SK-N-SH (cell line): Measurements from ENCODE around the gene PPIF. TPM values are rescaled to one million over a fixed set of nuclear protein-coding genes. Genes with fewer than 3 reads are reported as not detected.

Experiments
- CTCF ChIA-PET: fragments of 300-600, 350-600 bp; formaldehyde crosslinking; extraction: SDS; loops from one replicate; lab custom pipeline; 2021; lab: Yijun Ruan, JAX
- POLR2A ChIA-PET: fragments of 350-600 bp; sonication (Branson Sonifier 250); formaldehyde crosslinking; extraction: SDS; loops from one replicate; lab custom pipeline; 2020; ENCODE audit warnings: antibody characterized with exemption, inconsistent platforms; lab: Yijun Ruan, JAX
- DNase-seq: peaks from one replicate; pipeline ENCODE4 v3.0.0; 2012
- H2AFZ ChIP-seq: fragments of 200-600 bp; sonication (generic); 2 replicates; pipeline ENCODE4 v1.8.1; 2016; ENCODE audit warnings: antibody characterized with exemption, mild to moderate bottlenecking, low read depth
- H3F3A ChIP-seq: fragments of 200-600 bp; sonication (generic); replicated peaks from 2 replicates; pipeline ENCODE3; 2016; ENCODE audit warnings: antibody characterized with exemption, mild to moderate bottlenecking; ENCODE audit not compliant: insufficient read depth
- H3K27ac ChIP-seq, 2 experiments: fragments of 200-500 bp in 1 of 2; fragments of 200-600 bp in 1 of 2; sonication (Bioruptor generic) in 1 of 2; sonication (generic), shearing (Covaris generic) in 1 of 2; 2 replicates each; pipeline versions ENCODE4 v1.5.1 to v1.6.1; 2014 to 2016; ENCODE audit warnings: low read depth in 2 of 2, inconsistent platforms in 1 of 2, low read length in 1 of 2, mild to moderate bottlenecking in 1 of 2, mixed read lengths in 1 of 2
- H3K27me3 ChIP-seq: fragments of 200-600 bp; sonication (generic), shearing (Covaris generic); 2 replicates; pipeline ENCODE4 v1.6.1; 2016; ENCODE audit warnings: mixed run types; ENCODE audit not compliant: insufficient read depth
- H3K36me3 ChIP-seq, 2 experiments: fragments of 200-500 bp in 1 of 2; fragments of 200-600 bp in 1 of 2; sonication (Bioruptor generic) in 1 of 2; sonication (generic) in 1 of 2; replicated peaks in 1 of 2; 2 replicates each; pipeline versions ENCODE3 to v1.5.1; 2014 to 2016; ENCODE audit warnings: low read length in 1 of 2, mild to moderate bottlenecking in 1 of 2; ENCODE audit not compliant: insufficient read depth in 2 of 2, control insufficient read depth in 1 of 2
- H3K4me1 ChIP-seq, 2 experiments: fragments of 200-500 bp in 1 of 2; fragments of 200-600 bp in 1 of 2; sonication (Bioruptor generic) in 1 of 2; sonication (generic), shearing (Covaris generic) in 1 of 2; 2 replicates each; pipeline versions ENCODE4 v1.5.1 to v1.6.1; 2014 to 2016; ENCODE audit warnings: low read depth in 1 of 2, low read length in 1 of 2, mixed run types in 1 of 2; ENCODE audit not compliant: insufficient read depth in 2 of 2, control insufficient read depth in 1 of 2
- H3K4me2 ChIP-seq: fragments of 200-600 bp; sonication (generic), shearing (Covaris generic); 2 replicates; pipeline ENCODE4 v1.6.1; 2017; ENCODE audit warnings: mixed run types
- H3K4me3 ChIP-seq, 2 experiments: fragments of 200-500 bp in 1 of 2; fragments of 200-600 bp in 1 of 2; sonication (Bioruptor generic) in 1 of 2; sonication (generic), shearing (Covaris generic) in 1 of 2; 2 replicates each; pipeline versions ENCODE4 v1.5.1 to v1.8.1; 2014 to 2016; ENCODE audit warnings: low read depth in 2 of 2, inconsistent platforms in 1 of 2, low read length in 1 of 2, mild to moderate bottlenecking in 1 of 2, mixed read lengths in 1 of 2, moderate library complexity in 1 of 2
- H3K79me2 ChIP-seq: fragments of 200-600 bp; sonication (generic); 2 replicates; pipeline ENCODE4 v1.8.1; 2017; ENCODE audit warnings: mild to moderate bottlenecking; ENCODE audit not compliant: insufficient read depth
- H3K9ac ChIP-seq: fragments of 200-600 bp; sonication (generic); 2 replicates; pipeline ENCODE4 v1.6.1; 2017; ENCODE audit warnings: mixed run types
- H3K9me2 ChIP-seq: fragments of 200-600 bp; sonication (generic); 2 replicates; pipeline ENCODE4 v1.6.1; 2017; ENCODE audit warnings: mixed run types
- H3K9me3 ChIP-seq: fragments of 200-600 bp; sonication (generic); 2 replicates; pipeline ENCODE4 v1.6.1; 2017; ENCODE audit warnings: mixed run types, mild to moderate bottlenecking, moderate library complexity
- H4K20me1 ChIP-seq: fragments of 200-600 bp; sonication (generic); 2 replicates; pipeline ENCODE4 v1.6.1; 2017; ENCODE audit warnings: mild to moderate bottlenecking, mixed run types; ENCODE audit not compliant: insufficient read depth
- FOSL2 ChIP-seq: IDR thresholded peaks from 2 replicates; pipeline ENCODE4 v1.4.0; 2012; ENCODE audit warnings: low read depth, mild to moderate bottlenecking, moderate library complexity, borderline replicate concordance
- GATA2 ChIP-seq: sonication (generic); formaldehyde crosslinking; IDR thresholded peaks from 2 replicates; pipeline ENCODE4 v1.5.0; 2020; ENCODE audit warnings: mild to moderate bottlenecking, missing genetic modification reagents
- JUND ChIP-seq: IDR thresholded peaks from 2 replicates; pipeline ENCODE4 v1.4.0; 2012
- POLR2AphosphoS5 ChIP-seq: IDR thresholded peaks from 2 replicates; pipeline ENCODE4 v1.6.1; 2012; ENCODE audit warnings: low read depth, low read length
- RCOR1 ChIP-seq: fragments of 150-350 bp; IDR thresholded peaks from 2 replicates; pipeline ENCODE4 v1.6.1; 2017; ENCODE audit warnings: antibody characterized with exemption, low read length
- RFX5 ChIP-seq: IDR thresholded peaks from 2 replicates; pipeline ENCODE4 v1.6.1; 2012; ENCODE audit warnings: mild to moderate bottlenecking, improper control_type of control experiment, low read length
- YY1 ChIP-seq: IDR thresholded peaks from 2 replicates; pipeline ENCODE4 v1.4.0; 2012; ENCODE audit warnings: low read depth, mild to moderate bottlenecking
- WGBS: methylation state at CpG from one replicate; pipeline ENCODE4 v1.1.6; 2017; ENCODE audit warnings: low lambda C conversion rate; 5-methylcytosine and 5-hydroxymethylcytosine counted together
- polyA plus RNA-seq, 3 experiments: library from polyadenylated mRNA; depleted of rRNA; stranded (reverse); fragments of >200 nt; gene quantifications; 2 replicates each; pipeline ENCODE4 v1.2.3, GENCODE V29; 2012
- TF ChIP-seq, protein P1 (sequence below): fragments of 150-350 bp; IDR thresholded peaks from 2 replicates; pipeline ENCODE4 v1.6.1; 2017; ENCODE audit warnings: antibody characterized with exemption, low read length, low read depth, borderline replicate concordance
- TF ChIP-seq, protein P2 (sequence below): IDR thresholded peaks from 2 replicates; pipeline ENCODE4 v1.4.0; 2012; ENCODE audit warnings: low read depth
- TF ChIP-seq, protein P3 (sequence below): IDR thresholded peaks from 2 replicates; pipeline ENCODE4 v1.6.1; 2012; ENCODE audit warnings: mild to moderate bottlenecking, low read depth, low read length, moderate library complexity

The PPIF gene
- polyA plus RNA-seq, 1 of the 3 experiments (the other 2 are of a cell fraction), result 85.9 TPM

DNA sequence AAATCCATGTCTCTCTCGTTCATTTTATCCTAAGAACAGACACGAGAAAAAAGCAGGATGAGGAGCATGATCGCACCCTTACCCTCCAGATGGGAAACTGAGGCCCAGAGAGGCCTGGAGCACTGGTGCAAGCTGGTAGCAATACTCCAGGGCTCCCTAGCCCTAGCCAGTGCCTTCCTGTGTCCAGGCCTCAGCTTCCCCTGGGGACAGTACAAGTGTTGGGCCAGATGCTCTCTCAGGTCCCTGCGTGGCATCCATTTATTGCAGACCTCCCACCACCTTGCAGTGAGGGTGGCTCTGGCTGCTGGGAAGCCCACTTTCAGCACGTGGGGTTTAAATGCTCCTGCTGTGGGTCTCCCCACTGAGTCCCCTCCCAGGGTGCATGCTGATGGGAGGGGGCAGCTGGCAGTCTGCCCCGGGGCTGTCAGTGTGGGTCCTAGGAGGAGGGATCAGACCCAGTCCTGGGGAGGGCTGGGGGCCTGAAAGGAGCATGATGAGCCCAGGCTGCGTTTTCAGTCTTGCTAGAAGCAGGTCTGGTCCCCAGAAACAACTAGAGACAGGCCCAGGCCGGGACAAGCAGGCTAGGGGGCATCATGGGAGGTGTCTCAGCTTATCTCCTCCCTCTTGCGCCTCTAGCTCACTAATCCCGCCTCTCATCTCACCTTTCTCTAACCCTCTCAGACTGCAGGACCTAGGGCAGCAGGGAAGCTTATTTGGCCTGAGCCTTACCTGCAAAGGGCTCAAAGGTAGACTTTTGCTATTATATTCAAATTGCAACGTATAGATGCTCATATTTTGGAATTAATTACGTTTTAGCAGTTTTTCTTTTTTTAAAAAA lies 662 bp upstream of the PPIF start:
- Histone ChIP-seq H3K79me2 (peaks cover 44% of the 10 kb centered on the region), H3K4me1 (peaks cover 13 to 62% of the 10 kb centered on the region in 2 experiments; a peak in 3 of 4 replicates), H3F3A (no peaks in the 10 kb centered on the region), H3K9ac (peak overlapping the region; percentile 8; the same call in 1 of the 2 replicates), H3K36me3 (peaks cover 26% of the 10 kb centered on the region in 2 experiments), H3K4me2 (peak overlapping the region; percentile 99), H3K27me3 (no peaks in the 10 kb centered on the region), H4K20me1 (peaks cover 18% of the 10 kb centered on the region; the same call in 1 of the 2 replicates), H3K9me2 (no peaks in the 10 kb centered on the region), H3K9me3 (no peaks in the 10 kb centered on the region), H2AFZ (peak overlapping the region; percentile 77), H3K4me3 (peak overlapping the region in 1 of 2 experiments; percentile 96; a peak in 2 of 4 replicates), H3K27ac (peak overlapping the region in 1 of 2 experiments; percentile 62; a peak in 1 of 4 replicates)
- DNase-seq, result peak; percentile 41
- WGBS, result 58% methylated on average over 10 of the region's 12 CpGs
- TF ChIP-seq FOSL2 (no peak), YY1 (no peak), RCOR1 (no peak), POLR2AphosphoS5 (no peak), GATA2 (CRISPR knock-in tag) (no peak), RFX5 (no peak), JUND (no peak)
- TF ChIP-seq, protein P1, sequence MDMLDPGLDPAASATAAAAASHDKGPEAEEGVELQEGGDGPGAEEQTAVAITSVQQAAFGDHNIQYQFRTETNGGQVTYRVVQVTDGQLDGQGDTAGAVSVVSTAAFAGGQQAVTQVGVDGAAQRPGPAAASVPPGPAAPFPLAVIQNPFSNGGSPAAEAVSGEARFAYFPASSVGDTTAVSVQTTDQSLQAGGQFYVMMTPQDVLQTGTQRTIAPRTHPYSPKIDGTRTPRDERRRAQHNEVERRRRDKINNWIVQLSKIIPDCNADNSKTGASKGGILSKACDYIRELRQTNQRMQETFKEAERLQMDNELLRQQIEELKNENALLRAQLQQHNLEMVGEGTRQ, result no peak
- TF ChIP-seq, protein P2, sequence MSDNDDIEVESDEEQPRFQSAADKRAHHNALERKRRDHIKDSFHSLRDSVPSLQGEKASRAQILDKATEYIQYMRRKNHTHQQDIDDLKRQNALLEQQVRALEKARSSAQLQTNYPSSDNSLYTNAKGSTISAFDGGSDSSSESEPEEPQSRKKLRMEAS, result no peak
- TF ChIP-seq, protein P3, sequence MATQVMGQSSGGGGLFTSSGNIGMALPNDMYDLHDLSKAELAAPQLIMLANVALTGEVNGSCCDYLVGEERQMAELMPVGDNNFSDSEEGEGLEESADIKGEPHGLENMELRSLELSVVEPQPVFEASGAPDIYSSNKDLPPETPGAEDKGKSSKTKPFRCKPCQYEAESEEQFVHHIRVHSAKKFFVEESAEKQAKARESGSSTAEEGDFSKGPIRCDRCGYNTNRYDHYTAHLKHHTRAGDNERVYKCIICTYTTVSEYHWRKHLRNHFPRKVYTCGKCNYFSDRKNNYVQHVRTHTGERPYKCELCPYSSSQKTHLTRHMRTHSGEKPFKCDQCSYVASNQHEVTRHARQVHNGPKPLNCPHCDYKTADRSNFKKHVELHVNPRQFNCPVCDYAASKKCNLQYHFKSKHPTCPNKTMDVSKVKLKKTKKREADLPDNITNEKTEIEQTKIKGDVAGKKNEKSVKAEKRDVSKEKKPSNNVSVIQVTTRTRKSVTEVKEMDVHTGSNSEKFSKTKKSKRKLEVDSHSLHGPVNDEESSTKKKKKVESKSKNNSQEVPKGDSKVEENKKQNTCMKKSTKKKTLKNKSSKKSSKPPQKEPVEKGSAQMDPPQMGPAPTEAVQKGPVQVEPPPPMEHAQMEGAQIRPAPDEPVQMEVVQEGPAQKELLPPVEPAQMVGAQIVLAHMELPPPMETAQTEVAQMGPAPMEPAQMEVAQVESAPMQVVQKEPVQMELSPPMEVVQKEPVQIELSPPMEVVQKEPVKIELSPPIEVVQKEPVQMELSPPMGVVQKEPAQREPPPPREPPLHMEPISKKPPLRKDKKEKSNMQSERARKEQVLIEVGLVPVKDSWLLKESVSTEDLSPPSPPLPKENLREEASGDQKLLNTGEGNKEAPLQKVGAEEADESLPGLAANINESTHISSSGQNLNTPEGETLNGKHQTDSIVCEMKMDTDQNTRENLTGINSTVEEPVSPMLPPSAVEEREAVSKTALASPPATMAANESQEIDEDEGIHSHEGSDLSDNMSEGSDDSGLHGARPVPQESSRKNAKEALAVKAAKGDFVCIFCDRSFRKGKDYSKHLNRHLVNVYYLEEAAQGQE, result no peak
- CTCF ChIA-PET, result interaction anchor here (0.5 to 2.3 kb wide), 14 partner anchors 12 to 585 kb away, joined by 3 to 13 read pairs (median 3); no protein-coding TSS in a partner anchor
- POLR2A ChIA-PET, result no interaction called here
